ENCODE data around the gene TTC33.
"Not testable (repeated sequence)": the region's sequence is repeated elsewhere in the genome, so short reads cannot be mapped to it uniquely, and the experiment has no call there.

Gene TTC33

DNA sequence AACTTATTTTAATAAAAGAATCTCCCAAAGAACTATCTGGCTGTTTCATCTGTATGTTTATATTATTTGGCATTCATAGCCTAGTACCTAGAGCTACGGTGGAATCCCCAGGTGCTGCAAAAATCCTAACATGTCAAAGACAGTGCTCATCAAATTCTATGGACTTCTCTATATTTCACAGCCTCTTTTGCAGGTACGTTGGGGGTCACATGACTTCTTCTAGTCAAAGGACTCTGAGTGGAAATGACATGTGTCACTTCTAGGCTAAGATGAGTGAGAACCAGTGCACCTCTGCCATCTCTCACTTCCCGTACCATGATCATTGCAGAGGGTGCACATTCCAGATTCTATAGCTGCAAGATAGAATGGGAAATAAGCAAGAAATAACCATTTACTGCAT lies 148.6 kb downstream of the TTC33 start:
- Histone ChIP-seq H3K9ac (ENCODE audit: low read length in 5 of 5) (no peak overlapping the region), H3K9me3 (ENCODE audit: control insufficient read depth in 5 of 5, low read length in 5 of 5) (no peaks in the 10 kb centered on the region)

DNA sequence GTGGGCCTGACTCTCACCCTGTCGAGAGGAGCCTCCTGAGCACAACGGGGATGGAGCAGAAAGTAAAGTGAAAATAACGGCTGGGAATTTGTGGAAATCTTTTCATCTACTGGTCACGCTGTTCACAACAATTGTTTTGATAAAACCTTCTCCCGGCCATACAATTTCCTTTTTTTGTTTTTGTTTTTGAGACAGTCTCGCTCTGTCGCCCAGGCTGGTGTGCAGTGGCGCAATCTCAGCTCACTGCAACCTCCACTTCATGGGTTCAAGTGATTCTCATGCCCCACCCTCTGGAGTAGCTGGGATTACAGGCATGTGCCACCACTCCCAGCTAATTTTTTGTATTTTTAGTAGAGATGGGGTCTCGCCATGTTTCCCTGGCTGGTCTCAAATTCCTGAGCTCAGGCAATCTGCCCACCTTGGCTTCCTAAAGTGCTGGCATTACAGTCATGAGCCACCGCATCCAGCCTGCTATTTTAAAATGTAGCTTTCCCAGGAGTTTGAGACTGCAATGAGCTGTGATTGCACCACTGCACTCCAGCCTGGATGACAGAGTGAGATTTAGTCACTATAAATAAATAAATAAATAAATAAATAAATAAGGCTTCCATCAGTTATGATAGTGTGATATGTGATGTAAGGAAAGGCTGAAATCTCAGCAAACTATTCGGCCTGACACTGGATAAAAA lies 149.5 kb downstream of the TTC33 start:
- H3K27me3 ChIP-seq (ENCODE audit: control insufficient read depth in 5 of 5, insufficient read depth in 4 of 5, low read length in 5 of 5) = no peaks in the 10 kb centered on the region
- H3K36me3 ChIP-seq (ENCODE audit: control insufficient read depth in 5 of 5, insufficient read depth in 5 of 5, low read length in 5 of 5) = no peaks in the 10 kb centered on the region
- H3K9me3 ChIP-seq (ENCODE audit: control insufficient read depth in 5 of 5, low read length in 5 of 5) = no peaks in the 10 kb centered on the region
- no peak overlapping the region for H3K9ac ChIP-seq (ENCODE audit: low read length in 5 of 5)
- H3K4me3 ChIP-seq (ENCODE audit: low read depth in 1 of 5, low read length in 5 of 5) = no peak overlapping the region
- H3K27ac ChIP-seq (ENCODE audit: low read depth, low read length) = no peak overlapping the region
- peaks cover 0 to 13% (median 4%) of the 10 kb centered on the region in 5 donors for H3K4me1 ChIP-seq (ENCODE audit: control insufficient read depth in 5 of 5, insufficient read depth in 5 of 5, low read length in 5 of 5)

More for the DNA sequence above, 148.6 kb downstream of the TTC33 start:
- Histone ChIP-seq H3K4me3 (ENCODE audit: low read depth in 1 of 5, low read length in 5 of 5) (no peak overlapping the region), H3K27me3 (ENCODE audit: control insufficient read depth in 5 of 5, insufficient read depth in 4 of 5, low read length in 5 of 5) (no peaks in the 10 kb centered on the region), H3K27ac (ENCODE audit: low read depth, low read length) (no peak overlapping the region), H3K4me1 (ENCODE audit: control insufficient read depth in 5 of 5, insufficient read depth in 5 of 5, low read length in 5 of 5) (peaks cover 0 to 13% (median 4%) of the 10 kb centered on the region in 5 donors), H3K36me3 (ENCODE audit: control insufficient read depth in 5 of 5, insufficient read depth in 5 of 5, low read length in 5 of 5) (no peaks in the 10 kb centered on the region)

DNA sequence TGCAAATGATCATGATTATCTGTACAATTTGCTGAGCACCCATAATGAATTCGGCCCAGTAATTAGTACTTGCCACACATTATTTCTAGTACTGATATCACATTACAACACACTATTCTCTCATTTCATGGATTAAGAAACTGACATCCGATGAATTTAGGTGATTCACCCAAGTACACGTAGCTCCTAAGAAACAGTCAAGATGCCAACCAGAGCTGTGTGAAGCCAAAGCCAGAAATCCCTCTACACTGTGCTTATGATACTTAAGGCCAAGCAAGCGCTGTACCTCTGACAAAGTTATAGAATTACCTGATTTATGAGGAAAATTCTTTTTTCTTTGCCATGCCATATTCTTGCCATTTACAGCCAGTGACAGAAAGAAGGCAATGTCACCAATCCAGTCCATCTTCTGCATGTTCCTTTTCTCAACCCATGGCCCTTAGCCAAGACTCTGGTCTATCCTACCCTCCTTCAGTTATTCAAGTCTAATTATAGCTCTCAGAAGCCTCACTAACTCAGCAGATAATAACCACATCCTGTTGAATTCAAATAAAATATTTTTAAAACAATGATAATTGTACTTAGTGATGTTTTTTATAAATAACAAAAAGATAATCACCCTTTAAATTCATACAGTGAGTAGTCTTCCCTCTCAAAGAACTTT lies 150.3 kb downstream of the TTC33 start:
- H3K36me3 ChIP-seq (ENCODE audit: control insufficient read depth in 5 of 5, insufficient read depth in 5 of 5, low read length in 5 of 5) = no peaks in the 10 kb centered on the region
- H3K27me3 ChIP-seq (ENCODE audit: control insufficient read depth in 5 of 5, insufficient read depth in 4 of 5, low read length in 5 of 5) = no peaks in the 10 kb centered on the region
- no peak overlapping the region for H3K9ac ChIP-seq (ENCODE audit: low read length in 5 of 5)
- no peak overlapping the region for H3K27ac ChIP-seq (ENCODE audit: low read depth, low read length)
- H3K4me3 ChIP-seq (ENCODE audit: low read depth in 1 of 5, low read length in 5 of 5) = no peak overlapping the region
- no peaks in the 10 kb centered on the region for H3K9me3 ChIP-seq (ENCODE audit: control insufficient read depth in 5 of 5, low read length in 5 of 5)
- H3K4me1 ChIP-seq (ENCODE audit: control insufficient read depth in 5 of 5, insufficient read depth in 5 of 5, low read length in 5 of 5) = peaks cover 0 to 13% (median 4%) of the 10 kb centered on the region in 5 donors

DNA sequence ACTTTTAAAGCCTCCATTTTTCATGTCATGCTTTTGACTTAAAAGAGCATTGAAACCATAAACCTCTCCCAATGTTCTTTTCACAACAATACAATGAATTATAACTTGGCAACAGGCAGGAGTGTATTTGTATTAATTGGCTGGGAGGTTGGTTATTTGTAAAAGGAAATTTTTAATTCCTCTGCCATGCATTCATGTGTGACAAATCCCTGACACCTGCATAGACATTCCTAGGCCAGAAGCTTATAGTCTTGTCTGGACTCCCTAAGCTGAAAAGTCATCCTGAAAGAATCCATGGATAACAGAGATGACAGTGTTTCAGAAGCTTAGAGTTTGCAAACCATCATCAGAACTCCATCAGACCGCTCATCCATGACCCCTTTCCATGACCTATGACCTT lies 152.4 kb downstream of the TTC33 start:
- H3K9ac ChIP-seq (ENCODE audit: low read length in 5 of 5) = no peak overlapping the region

DNA sequence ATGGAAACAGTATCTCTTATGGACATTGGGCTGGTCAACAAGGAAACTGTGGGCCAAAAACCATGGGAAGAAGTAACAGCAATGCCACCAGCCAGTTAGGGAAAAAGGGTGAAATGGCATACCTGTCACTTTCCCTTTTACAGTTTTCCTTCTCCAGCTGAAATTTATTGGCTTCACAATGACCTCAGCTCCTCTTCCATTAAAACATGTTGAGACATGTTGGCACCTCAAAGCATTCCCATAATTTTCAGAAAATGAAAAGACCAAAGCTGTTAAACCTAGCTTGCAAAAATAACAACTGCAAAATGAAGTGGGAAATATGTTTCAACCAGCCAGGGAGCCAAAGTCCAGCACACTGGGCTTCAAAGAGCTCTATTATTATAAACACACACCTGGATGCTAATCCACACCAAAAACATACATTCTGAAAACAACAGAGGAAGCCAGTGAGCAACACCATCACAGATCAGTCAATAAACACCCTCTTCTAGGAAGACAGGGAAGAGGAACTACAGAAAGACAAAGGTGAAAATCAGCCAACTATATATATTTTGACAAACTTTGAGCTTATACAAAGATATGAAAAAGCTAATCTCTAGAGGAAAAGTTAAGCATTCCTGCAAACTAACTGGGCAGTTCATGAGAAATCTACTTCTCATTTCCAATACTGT lies 154.4 kb downstream of the TTC33 start:
- no peak overlapping the region for H3K4me3 ChIP-seq (ENCODE audit: low read depth in 1 of 5, low read length in 5 of 5)
- H3K27me3 ChIP-seq (ENCODE audit: control insufficient read depth in 5 of 5, insufficient read depth in 4 of 5, low read length in 5 of 5) = no peaks in the 10 kb centered on the region
- peaks cover 0 to 11% (median 4%) of the 10 kb centered on the region in 5 donors for H3K4me1 ChIP-seq (ENCODE audit: control insufficient read depth in 5 of 5, insufficient read depth in 5 of 5, low read length in 5 of 5)
- H3K27ac ChIP-seq (ENCODE audit: low read depth, low read length) = no peak overlapping the region
- H3K36me3 ChIP-seq (ENCODE audit: control insufficient read depth in 5 of 5, insufficient read depth in 5 of 5, low read length in 5 of 5) = no peaks in the 10 kb centered on the region
- H3K9me3 ChIP-seq (ENCODE audit: control insufficient read depth in 5 of 5, low read length in 5 of 5) = no peaks in the 10 kb centered on the region
- no peak overlapping the region for H3K9ac ChIP-seq (ENCODE audit: low read length in 5 of 5)

More for the DNA sequence above, 152.4 kb downstream of the TTC33 start:
- Histone ChIP-seq H3K4me1 (ENCODE audit: control insufficient read depth in 5 of 5, insufficient read depth in 5 of 5, low read length in 5 of 5) (peaks cover 0 to 13% (median 4%) of the 10 kb centered on the region in 5 donors), H3K27me3 (ENCODE audit: control insufficient read depth in 5 of 5, insufficient read depth in 4 of 5, low read length in 5 of 5) (no peaks in the 10 kb centered on the region), H3K9me3 (ENCODE audit: control insufficient read depth in 5 of 5, low read length in 5 of 5) (no peaks in the 10 kb centered on the region), H3K36me3 (ENCODE audit: control insufficient read depth in 5 of 5, insufficient read depth in 5 of 5, low read length in 5 of 5) (no peaks in the 10 kb centered on the region), H3K4me3 (ENCODE audit: low read depth in 1 of 5, low read length in 5 of 5) (no peak overlapping the region), H3K27ac (ENCODE audit: low read depth, low read length) (no peak overlapping the region)

DNA sequence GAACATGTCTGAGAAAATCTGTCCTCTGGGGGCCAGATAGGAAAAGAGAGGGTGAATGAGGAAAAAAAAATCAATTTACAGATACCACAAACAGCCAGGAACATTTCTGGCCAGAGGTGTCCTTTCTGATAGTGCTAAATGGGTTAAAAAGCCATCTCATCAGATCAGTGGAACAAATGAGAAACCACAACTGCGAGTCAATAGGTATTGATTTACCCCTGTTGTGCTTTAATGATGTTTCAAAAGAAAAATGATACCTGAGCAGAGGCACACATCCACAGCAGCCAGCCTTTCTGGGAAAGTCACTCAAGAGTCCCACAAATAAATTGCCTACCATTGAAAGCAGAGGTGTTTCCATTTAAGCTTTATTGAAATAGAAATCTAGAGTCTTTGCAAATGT lies 155.4 kb downstream of the TTC33 start:
- Histone ChIP-seq H3K9me3 (ENCODE audit: control insufficient read depth in 5 of 5, low read length in 5 of 5) (no peaks in the 10 kb centered on the region), H3K4me3 (ENCODE audit: low read depth in 1 of 5, low read length in 5 of 5) (no peak overlapping the region), H3K9ac (ENCODE audit: low read length in 5 of 5) (no peak overlapping the region), H3K27ac (ENCODE audit: low read depth, low read length) (no peak overlapping the region), H3K27me3 (ENCODE audit: control insufficient read depth in 5 of 5, insufficient read depth in 4 of 5, low read length in 5 of 5) (no peaks in the 10 kb centered on the region), H3K4me1 (ENCODE audit: control insufficient read depth in 5 of 5, insufficient read depth in 5 of 5, low read length in 5 of 5) (peaks cover 0 to 3% (median 0%) of the 10 kb centered on the region in 5 donors), H3K36me3 (ENCODE audit: control insufficient read depth in 5 of 5, insufficient read depth in 5 of 5, low read length in 5 of 5) (no peaks in the 10 kb centered on the region)

DNA sequence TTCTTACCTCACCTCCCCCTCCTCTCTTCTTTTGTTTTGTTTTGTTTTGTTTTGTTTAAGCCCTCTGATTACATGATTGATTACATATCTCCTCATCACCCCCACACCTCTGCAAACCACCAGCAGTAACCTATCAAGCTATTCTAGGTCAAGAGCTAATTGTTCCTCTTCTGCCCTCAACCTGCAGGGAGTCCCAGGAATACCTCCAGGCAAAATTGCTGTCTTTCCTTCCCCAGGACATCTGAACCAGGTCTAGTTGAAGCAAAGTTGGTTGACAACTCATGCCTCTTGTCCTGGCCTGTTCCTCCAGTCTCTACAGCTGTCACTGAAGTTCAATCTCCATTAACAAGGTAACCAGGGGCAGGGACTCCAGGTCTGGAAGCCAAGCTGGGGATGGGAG lies 156.1 kb downstream of the TTC33 start:
- Histone ChIP-seq H3K27me3 (ENCODE audit: control insufficient read depth in 5 of 5, insufficient read depth in 4 of 5, low read length in 5 of 5) (no peaks in the 10 kb centered on the region), H3K9me3 (ENCODE audit: control insufficient read depth in 5 of 5, low read length in 5 of 5) (no peaks in the 10 kb centered on the region), H3K9ac (ENCODE audit: low read length in 5 of 5) (no peak overlapping the region), H3K4me1 (ENCODE audit: control insufficient read depth in 5 of 5, insufficient read depth in 5 of 5, low read length in 5 of 5) (peaks cover 0 to 3% (median 0%) of the 10 kb centered on the region in 5 donors), H3K27ac (ENCODE audit: low read depth, low read length) (no peak overlapping the region), H3K36me3 (ENCODE audit: control insufficient read depth in 5 of 5, insufficient read depth in 5 of 5, low read length in 5 of 5) (no peaks in the 10 kb centered on the region), H3K4me3 (ENCODE audit: low read depth in 1 of 5, low read length in 5 of 5) (no peak overlapping the region)

DNA sequence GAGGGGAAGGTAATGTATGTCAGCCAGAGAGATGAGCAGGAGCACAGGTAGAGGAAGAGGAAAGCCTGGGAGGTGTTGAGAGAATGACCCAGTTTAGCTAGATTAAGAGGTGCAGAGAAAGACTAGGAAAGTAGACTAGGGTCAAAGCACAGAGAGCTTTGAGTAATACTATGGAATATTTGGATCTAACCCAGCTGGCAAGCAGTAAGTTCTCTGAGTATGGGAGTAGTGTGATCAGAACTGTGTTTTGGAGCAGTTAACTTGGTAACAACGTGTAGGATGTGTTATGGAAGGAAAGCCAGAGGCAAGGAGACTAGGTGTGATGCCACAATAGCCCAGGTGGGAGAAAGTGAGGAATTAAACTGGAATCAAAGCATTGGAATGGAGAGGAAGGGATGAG lies 160.9 kb downstream of the TTC33 start:
- peaks cover 0 to 2% (median 0%) of the 10 kb centered on the region in 5 donors for H3K9me3 ChIP-seq (ENCODE audit: control insufficient read depth in 5 of 5, low read length in 5 of 5)
- H3K9ac ChIP-seq (ENCODE audit: low read length in 5 of 5) = no peak overlapping the region
- H3K27ac ChIP-seq (ENCODE audit: low read depth, low read length) = no peak overlapping the region
- peaks cover 0 to 3% (median 0%) of the 10 kb centered on the region in 5 donors for H3K4me1 ChIP-seq (ENCODE audit: control insufficient read depth in 5 of 5, insufficient read depth in 5 of 5, low read length in 5 of 5)
- H3K4me3 ChIP-seq (ENCODE audit: low read depth in 1 of 5, low read length in 5 of 5) = no peak overlapping the region
- no peaks in the 10 kb centered on the region for H3K27me3 ChIP-seq (ENCODE audit: control insufficient read depth in 5 of 5, insufficient read depth in 4 of 5, low read length in 5 of 5)
- H3K36me3 ChIP-seq (ENCODE audit: control insufficient read depth in 5 of 5, insufficient read depth in 5 of 5, low read length in 5 of 5) = no peaks in the 10 kb centered on the region

DNA sequence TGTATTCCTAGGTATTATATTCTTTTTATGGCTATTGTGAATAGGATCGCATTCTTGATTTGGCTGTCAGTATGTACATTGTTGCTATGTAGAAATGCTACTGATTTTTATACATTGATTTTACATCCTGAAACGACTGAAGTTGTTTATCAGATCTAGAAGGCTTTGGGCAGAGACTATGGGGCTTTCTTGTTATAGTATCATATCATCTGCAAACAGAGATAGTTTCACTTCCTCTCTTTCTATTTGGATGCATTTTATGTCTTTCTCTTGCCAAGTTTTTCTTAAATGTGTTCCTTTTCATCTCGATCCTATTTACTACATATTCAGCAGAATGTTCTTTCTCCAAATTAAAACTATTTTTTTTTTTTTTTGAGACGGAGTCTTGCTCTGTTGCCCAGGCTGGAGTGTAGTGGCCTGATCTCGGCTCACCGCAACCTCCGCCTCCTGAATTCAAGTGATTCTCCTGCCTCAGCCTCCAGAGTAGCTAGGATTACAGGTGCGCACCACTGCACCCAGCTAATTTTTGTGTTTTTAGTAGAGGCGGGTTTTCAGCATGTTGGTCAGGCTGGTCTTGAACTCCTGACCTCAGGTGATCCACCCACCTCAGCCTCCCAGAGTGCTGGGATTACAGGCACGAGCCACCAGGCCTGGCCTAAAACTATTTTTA lies 163.9 kb downstream of the TTC33 start:
- not testable (repeated sequence) for H3K36me3 ChIP-seq (ENCODE audit: control insufficient read depth in 5 of 5, insufficient read depth in 5 of 5, low read length in 5 of 5); H3K27me3 ChIP-seq (ENCODE audit: control insufficient read depth in 5 of 5, insufficient read depth in 4 of 5, low read length in 5 of 5); H3K9me3 ChIP-seq (ENCODE audit: control insufficient read depth in 5 of 5, low read length in 5 of 5); H3K4me1 ChIP-seq (ENCODE audit: control insufficient read depth in 5 of 5, insufficient read depth in 5 of 5, low read length in 5 of 5); H3K27ac ChIP-seq (ENCODE audit: low read depth, low read length); H3K9ac ChIP-seq (ENCODE audit: low read length in 5 of 5); H3K4me3 ChIP-seq (ENCODE audit: low read depth in 1 of 5, low read length in 5 of 5)

DNA sequence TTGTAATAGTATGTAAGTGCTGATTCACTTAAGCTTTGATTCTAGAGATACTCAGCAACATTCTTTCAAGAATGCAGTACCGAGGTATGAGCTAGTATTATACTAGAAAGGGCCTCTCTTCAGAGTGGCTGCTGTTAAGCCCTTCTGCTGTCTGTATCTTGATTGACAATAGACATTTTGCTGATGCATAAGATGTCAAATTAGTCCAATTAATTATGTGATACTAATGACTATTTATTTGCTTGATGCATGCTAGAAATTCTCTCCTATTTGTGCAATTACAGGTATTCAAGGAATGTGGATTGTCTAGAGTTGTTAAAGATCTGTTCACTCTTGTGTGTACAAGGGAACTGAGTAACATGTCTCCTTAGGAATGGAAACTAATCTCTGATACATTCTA lies 168.4 kb downstream of the TTC33 start:
- no peak overlapping the region for H3K4me3 ChIP-seq (ENCODE audit: low read depth in 1 of 5, low read length in 5 of 5)
- no peaks in the 10 kb centered on the region for H3K36me3 ChIP-seq (ENCODE audit: control insufficient read depth in 5 of 5, insufficient read depth in 5 of 5, low read length in 5 of 5)
- H3K9me3 ChIP-seq (ENCODE audit: control insufficient read depth in 5 of 5, low read length in 5 of 5) = peaks cover 0 to 2% (median 0%) of the 10 kb centered on the region in 5 donors
- H3K27me3 ChIP-seq (ENCODE audit: control insufficient read depth in 5 of 5, insufficient read depth in 4 of 5, low read length in 5 of 5) = no peaks in the 10 kb centered on the region
- H3K9ac ChIP-seq (ENCODE audit: low read length in 5 of 5) = no peak overlapping the region
- H3K4me1 ChIP-seq (ENCODE audit: control insufficient read depth in 5 of 5, insufficient read depth in 5 of 5, low read length in 5 of 5) = no peaks in the 10 kb centered on the region
- no peak overlapping the region for H3K27ac ChIP-seq (ENCODE audit: low read depth, low read length)

Data from subcutaneous abdominal adipose tissue (tissue), 5 donors.